Left renal cortex interstitium (tissue), 4 donors: ENCODE measurements around the gene HSPA6. TPM values are rescaled to one million over a fixed set of nuclear protein-coding genes. Genes with fewer than 3 reads are reported as not detected.
"Not testable (repeated sequence)": the region's sequence is repeated elsewhere in the genome, so short reads cannot be mapped to it uniquely, and the experiment has no call there.

ENCODE experiments used
- DNase-seq, 4 donors: peaks; one replicate each; pipeline ENCODE4 v3.0.0-alpha.2; 2013; ENCODE audit warnings: low read depth in 4 of 4, low spot score in 2 of 4, missing footprints in 1 of 4
- polyA plus RNA-seq, 4 donors: library from polyadenylated mRNA; unstranded; fragments of 120-200 nt; gene quantifications; one replicate each; pipeline ENCODE4 v1.2.1, GENCODE V29; 2013; ENCODE audit not compliant: insufficient read length in 4 of 4

The HSPA6 gene
- polyA plus RNA-seq: under 1 TPM; 0.27 to 0.43 (median 0.37) TPM

DNA sequence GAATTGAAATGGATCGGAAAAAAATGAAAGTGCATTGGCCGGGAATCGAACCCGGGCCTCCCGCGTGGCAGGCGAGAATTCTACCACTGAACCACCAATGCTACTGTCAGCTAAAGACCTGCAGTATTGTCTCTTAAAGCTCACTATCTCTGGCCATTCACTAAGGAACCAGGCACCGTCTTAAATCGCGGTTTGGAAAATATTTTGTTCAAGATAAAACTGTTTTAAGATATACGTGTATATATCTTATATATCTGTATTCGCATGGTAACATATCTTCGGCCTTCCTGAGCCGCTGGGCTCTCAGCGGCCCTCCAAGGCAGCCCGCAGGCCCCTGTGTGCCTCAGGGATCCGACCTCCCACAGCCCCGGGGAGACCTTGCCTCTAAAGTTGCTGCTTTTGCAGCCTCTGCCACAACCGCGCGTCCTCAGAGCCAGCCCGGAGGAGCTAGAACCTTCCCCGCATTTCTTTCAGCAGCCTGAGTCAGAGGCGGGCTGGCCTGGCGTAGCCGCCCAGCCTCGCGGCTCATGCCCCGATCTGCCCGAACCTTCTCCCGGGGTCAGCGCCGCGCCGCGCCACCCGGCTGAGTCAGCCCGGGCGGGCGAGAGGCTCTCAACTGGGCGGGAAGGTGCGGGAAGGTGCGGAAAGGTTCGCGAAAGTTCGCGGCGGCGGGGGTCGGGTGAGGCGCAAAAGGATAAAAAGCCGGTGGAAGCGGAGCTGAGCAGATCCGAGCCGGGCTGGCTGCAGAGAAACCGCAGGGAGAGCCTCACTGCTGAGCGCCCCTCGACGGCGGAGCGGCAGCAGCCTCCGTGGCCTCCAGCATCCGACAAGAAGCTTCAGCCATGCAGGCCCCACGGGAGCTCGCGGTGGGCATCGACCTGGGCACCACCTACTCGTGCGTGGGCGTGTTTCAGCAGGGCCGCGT is at the start of gene HSPA6:
Gene HSPA6, plus strand, starts transcription at position 724 of the 925 bp plus-strand sequence. Its CDS starts 119 bp downstream, at position 843.
- peak in 3 of 4 donors; percentile 78 to 83 (median 82) for DNase-seq

DNA sequence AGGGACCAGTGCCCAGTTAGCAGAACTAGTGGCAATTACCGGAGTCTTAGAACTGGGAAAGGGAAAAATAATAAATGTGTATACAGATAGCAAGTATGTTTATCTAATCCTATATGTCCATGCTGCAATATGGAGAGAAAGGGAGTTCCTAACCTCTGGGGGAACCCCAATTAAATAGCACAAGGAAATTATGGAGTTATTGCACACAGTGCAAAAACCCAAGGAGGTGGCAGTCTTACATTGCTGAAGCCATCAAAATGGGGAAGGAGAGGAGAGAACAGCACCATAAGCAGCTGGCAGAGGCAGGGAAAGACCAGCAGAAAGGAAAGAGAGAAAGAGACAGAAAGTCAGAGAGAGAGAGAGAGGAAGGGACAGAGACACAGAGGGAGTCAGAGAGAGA is 46.6 kb upstream of the HSPA6 start:
- not testable (repeated sequence) for DNase-seq

DNA sequence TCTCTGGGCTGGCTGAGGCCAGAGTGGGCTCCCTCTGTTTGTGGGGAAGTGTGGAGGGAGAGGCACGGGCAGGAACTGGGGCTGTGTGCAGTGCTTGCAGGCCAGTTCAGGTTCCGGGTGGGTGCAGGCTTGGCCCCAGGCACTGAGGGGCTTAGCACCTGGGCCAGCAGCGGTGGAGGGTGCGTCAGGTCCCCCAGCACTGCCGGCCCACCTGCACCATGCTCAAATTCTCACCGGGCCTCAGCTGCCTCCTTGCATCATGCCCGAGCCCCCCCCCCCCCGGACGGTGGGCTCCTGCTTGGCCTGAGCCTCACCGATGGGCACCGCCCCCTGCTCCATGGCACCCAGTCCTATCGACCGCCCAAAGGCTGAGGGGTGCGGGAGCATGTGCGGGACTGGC is 45.4 kb upstream of the HSPA6 start:
- no peak for DNase-seq

DNA sequence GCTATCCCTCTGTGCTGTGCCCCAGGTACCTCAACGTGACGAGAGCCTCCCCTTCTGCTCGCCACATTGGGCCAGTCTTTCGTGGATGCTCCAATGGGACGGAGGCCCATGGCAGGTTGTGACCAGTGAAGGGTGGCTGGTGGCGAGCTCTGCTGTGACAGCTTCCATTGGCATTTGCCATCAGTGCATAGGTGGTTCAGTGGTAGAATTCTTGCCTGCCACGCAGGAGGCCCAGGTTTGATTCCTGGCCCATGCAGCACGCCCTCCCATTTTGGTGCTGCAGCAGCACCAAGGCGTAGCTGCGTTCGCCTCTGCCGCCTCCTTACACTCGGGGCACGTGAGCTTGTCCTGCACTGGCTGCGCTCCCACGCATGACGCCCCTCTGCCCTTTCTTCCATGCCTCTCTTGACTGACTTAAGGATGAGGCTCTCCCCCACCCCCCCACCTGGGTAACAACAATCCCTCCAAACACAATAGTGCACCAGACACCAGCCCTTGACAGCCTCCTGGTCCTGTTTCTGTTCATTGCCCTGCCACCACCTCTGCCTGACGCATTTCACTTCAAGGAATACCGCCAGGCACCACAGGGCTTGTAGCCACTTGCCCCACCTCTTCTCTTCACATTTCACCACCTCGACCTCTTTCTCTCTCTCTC is 43.8 kb upstream of the HSPA6 start:
- no peak for DNase-seq

DNA sequence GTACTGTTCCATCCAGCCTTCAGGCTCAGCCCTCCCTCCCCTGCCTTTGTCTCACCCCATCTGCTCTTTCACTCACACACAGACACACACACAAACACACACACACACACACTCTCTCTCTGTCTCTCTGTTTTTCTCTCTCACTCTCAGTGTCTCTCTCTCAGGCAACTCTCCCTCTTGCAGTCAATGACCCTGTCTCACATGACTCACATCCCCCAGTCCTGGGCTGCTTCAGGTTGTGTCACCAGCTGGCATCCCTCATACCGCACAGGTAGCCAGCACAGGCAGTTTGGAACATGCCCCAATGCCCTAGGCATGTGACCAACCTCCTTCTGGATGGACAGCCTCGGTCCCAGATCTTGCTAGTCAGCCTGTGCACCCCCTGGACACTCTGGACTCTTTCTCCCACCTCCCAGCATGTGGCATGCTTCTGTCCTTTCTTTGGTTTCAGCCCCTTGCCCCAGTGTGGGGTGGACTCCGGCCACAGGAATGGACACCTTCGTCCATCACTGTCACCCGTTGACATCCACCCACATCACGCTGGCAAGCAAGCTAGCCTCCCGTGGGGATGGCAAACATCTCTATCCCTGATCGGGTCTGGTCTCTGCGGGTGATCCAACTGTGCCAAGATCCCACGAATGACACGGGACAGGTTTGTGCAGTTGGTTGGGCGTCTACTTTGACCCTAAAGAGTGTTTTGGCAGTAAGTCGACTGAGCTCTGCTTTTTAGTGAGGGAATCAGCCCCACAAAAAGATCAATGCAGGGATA is 42.5 kb upstream of the HSPA6 start:
- no peak for DNase-seq

DNA sequence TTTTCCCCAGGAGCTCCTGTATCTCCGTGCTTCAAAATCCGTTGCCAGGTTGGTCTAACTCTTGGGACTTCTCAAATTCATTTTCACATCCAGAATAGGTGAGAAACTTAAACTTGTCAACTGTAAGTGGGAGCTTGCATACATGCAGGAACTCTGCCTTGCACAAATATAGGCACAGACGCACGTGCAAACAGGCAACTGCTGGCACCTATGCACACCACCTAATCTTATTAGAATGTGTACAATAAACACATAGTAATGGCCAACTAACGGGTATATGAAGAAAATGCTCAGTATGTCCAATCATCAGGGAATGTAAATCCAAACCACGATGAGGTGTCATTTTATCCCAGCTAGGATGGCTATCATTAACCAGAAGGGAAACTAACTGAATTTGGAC is 41.7 kb upstream of the HSPA6 start:
- no peak for DNase-seq

DNA sequence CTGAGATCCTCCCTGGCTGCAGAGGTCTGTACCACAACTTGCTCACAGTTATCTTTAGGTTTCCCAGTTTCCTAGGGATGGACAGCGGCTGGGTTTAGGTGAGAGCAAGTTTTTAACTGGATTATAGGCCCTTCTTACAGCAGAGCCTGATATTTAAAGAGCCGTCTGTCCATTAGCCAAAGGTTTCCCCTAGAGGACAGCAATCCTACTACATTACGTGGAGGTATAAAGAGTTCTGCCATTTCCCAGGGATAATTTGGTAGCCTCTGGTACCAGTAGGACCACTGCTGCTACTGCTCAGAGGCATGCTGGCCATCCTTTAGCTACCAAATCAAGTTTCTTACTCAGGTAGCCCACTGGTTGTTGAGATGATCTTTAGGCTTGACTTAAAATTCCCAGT is 41.0 kb upstream of the HSPA6 start:
- DNase-seq: no peak

DNA sequence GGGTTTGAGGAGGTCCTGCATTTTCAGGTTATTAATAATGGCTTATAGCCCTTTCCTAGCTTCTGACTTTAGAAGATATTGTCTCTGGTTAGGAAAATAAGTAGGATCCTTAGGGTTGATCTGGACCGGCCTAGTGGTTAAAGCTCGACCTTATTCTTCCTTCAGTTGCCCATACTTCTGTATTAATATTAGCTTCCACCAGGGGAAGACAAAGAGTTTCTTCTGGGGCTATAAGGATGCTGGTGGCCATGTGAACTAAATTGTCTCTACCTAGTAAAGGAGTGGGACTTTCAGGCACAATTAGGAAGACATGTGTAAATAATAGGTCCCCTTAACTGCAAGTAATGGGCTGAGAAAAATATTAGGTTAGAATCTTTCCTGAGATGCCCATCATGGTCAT is 39.7 kb upstream of the HSPA6 start:
- DNase-seq: no peak

DNA sequence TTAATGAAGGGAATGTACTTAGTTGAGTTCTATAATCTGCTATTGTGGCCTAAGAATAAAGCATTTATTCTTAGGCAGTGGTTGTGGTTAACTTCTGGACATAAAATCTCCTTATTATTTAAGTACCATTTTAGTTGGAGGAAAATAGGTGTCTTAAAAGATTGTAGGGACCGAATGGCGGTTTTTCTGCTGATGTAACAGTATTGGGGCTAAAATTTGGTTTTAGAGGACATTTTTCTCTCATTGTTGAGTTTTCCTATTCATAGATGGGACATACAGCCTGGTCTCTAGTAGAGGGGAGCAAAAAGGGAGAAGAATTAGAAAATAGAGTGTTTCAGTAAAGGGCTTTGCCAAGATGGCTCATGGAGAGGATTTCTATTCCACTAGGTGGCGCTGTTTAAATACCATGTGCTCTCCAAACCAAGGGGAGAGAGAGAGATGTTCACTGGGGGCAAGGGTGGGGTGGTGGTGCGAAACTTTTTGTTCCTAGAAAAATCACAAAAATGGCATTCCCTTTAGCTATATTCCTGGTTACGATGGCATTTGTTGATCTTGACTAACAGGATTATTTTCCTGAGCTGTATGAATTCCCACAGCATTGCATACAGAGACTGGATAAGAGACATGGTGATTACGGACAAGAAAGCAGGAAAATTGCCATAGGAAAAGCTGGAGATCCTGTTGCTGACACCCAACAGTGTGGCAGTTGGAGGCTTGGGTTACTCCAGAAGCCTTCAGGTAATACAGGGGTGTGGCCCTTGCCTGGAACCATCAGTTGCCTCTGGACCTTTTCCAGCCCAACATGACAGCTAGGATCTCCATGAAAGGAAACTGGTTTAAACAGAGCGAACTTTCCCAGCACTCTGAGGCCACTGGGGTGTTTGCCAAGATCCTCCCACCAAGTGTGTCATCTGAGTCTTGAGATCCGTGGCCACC is 37.3 kb upstream of the HSPA6 start:
- DNase-seq: peak in 2 of 4 donors; percentile 16 to 53

DNA sequence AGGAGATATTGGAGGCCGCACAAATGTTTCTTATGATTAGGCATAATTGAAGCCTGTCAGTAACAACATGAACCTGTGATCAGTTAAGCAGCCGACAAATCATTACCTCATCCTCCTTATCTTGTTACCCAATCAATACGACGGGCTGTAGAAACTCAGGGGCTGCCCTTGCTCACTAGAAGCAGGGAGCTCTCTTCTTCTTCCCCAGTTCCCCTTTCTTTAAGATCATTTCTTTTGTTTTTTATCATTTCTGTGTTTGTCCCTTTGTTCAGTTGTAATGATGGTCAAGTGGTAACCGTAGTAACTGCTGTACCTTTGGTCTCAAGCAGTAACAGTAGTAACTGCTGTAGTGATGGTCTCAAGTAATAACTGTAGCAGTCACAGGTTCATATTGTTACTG is 32.9 kb upstream of the HSPA6 start:
- no peak for DNase-seq

DNA sequence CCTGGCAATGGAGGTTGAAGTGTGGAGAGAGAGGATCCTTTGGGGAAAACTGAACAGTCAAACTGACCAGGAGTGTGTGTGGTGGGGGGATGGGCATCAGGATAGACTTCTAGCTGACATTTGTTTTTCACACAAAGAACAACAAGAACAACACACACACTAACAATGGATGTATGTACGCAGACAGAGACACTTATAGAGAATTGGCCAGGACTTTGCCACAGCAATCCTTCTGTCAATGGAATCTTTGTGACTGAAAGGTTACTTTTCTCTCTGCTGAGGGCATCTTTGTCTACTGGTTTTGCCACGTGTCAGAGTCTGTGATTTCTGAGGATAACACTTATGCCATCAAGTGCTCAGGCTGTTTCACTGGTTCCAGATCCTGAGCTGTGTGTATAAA is 31.5 kb upstream of the HSPA6 start:
- DNase-seq: no peak

DNA sequence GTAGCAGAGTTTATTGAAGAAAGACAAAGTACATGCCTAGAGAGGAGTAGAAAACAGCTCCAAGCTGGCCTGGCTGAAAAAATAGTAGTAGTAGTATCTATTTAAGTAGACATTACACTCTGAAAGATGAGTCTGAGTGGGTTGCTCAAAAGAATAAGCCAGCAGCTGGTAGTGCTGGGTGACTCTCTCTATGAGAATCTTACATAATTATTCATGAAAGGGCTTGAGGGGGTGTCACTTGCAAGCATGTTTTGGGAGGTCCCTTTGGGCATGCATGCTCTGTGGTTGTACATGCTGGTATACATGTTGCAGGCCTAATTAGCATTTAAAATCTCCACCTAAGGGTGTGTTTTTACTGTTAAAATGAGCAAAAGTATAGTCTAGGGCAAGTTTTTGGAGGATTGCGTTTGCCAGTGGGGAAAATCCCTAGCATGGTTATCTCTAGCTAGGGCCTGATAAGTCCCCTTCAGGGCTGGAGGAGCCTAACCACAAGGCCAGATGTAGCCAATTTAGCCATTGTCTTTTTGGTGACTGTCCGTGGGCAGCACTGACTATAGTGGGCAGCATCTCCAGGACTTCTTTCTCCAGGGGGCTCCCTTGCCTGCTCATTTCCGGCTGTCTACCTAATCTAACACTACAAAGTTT is 30.1 kb upstream of the HSPA6 start:
- no peak for DNase-seq

DNA sequence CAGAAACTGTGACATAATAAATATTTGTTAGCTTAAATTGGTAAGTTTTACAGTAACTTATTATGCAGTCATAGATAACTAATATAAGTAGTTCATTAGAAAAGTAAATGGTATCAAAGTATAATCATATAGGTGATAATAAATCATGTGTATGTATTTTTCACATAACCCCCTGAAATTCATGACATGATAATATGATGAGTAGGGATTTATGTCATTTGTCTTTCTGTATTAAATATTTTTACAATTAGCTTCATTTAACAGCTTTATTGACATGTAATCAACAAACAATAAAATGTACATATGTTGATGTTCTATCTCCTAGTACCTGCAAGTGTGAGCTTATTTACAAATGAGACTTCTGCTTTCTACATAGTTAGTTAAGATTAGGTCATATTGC is 28.9 kb upstream of the HSPA6 start:
- no peak for DNase-seq

DNA sequence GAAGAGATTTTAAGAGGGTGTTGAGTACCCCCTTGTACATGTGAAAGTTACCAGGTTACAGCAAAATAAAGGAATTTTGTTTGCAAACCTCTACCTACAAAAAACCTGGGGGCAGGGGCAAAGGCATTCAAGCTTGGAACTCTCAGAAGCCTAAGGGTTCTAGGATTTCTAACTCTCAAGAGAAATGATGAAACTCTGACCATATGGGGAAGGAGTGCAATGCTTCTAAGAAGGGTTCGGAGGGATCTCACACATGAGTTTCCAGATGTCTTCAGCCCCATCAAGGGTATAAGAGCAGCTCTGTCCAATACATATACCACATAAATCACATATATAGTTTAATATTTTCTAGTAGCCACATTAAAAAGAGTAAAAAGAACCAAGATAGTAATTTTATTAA is 26.4 kb upstream of the HSPA6 start:
- DNase-seq: no peak

DNA sequence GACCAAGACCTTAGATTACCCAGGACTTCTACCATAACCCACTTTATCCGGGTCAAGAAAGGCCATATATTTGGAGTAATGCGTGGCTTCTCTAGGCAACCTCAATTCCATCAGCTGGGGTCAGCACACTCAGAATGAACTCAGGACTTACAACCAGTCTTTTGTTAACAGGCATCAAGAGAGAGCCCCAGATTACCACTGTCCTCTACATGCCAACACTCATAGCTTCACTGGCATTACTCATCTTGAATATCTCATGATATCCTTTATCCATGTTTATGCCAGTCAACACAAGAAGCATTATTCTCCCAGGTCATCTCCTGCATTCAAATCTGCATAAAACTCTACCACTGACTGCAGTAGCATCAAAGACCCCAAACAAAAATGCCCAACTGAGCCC is 25.7 kb upstream of the HSPA6 start:
- DNase-seq: no peak

DNA sequence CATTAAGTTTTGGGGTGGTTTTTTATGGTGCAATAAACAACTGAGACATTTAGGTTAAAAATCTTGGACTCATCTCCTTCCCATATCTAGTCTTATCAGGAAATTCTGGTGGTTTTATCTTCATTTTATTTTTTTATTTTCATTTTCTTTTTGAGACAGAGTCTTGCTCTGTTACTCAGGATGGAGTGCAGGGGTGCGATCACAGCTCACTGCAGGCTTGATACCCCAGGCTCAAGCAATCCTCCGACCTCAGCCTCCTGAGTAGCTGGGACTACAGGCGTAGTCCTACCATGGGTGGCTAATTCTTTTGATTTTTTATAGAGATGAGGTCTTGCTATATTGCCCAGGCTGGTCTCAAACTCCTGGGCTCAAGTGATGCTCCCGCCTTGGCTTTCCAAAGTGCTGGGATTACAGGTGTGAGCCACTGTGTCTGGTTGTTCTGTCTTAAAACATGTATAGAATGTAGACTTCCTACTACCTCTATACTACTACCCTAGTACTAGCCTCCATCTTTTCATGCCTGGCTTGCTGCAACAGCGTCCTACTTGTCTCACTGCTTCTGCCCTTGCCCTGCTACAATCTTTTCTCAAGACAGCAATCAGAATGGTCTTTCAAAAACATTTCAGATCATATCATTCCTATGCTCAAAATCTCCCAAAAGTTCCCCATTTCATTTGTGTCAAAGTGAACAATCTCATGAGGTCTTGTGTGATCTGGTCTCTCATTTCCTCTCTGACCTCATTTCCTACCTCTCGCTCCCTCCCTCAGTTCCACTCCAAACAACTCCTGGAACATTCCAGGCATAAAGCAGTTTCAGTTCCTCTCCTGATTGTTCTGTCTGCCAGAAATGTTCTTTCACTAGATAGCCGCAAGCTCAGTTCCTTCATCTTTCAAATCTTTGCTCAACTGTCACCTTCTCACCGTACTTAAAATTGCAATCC is 25.0 kb upstream of the HSPA6 start:
- no peak for DNase-seq

DNA sequence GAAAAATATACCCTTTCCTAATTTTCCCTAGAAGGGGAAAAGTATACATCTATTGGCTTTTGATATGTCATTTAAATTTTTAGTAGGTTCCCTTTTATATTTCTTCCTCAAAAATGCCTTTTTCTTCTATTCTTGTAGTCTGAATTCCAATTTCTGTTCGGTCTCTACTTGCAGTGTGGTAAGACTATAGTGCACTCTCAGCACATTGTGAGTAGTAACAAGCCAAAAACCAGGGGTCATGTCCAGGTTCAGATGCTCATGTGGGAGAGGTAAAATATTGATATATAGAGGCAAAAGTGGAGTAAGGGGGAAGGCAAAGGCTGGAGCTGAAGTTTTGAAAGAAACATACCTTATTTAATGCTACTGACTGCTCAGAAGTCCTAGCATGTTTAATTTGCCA is 23.1 kb upstream of the HSPA6 start:
- no peak for DNase-seq

DNA sequence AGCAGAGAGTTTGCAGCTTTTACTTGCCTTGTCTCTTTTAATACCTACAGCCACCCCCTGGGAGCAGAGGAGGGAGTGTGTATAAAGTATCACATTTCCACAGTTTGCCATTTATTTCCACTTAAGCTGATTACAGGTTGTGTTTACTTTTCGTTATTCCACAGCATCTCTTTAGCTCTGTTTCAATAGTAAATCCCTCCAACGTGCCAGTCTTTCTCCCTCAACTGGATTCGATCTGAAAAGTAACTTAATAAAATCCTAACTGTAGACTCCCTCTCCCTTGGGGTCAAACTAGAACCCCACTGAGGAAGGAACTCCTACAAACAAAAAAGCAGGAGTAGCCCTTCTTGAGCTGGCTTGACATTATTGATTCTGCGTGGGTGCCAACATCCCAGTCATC is 22.2 kb upstream of the HSPA6 start:
- no peak for DNase-seq
